HL-60 (cell line): ENCODE measurements around the gene FAM118A.

ENCODE experiments used
- POLR2AphosphoS5 ChIP-seq: IDR thresholded peaks from 2 replicates; pipeline ENCODE4 v1.6.1; 2012; ENCODE audit warnings: low read depth
- TF ChIP-seq, protein P1 (sequence below): IDR thresholded peaks from one replicate; pipeline ENCODE4 v1.5.1; 2011; ENCODE audit warnings: low read length, control low read depth, inconsistent platforms; ENCODE audit not compliant: insufficient read depth

DNA sequence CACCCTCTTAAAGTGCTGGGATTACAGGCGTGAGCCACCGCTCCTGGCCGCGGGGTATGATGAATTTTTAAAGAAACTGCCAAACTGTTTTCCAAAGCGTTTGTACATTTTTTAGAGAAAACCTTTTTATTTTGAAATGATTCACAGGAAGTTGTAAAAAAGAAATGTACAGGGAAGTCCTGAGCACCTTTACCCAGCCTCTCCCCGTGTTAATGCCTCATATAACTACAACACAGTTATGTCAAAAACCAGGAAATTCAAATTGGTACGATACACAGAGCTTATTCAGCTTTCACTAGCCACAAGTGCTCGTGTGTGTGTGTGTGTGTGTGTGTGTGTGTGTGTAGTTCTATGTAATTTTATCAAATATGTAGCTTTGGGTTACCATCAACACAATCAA, 7.0 kb upstream of the FAM118A start:
- TF ChIP-seq, protein P1, sequence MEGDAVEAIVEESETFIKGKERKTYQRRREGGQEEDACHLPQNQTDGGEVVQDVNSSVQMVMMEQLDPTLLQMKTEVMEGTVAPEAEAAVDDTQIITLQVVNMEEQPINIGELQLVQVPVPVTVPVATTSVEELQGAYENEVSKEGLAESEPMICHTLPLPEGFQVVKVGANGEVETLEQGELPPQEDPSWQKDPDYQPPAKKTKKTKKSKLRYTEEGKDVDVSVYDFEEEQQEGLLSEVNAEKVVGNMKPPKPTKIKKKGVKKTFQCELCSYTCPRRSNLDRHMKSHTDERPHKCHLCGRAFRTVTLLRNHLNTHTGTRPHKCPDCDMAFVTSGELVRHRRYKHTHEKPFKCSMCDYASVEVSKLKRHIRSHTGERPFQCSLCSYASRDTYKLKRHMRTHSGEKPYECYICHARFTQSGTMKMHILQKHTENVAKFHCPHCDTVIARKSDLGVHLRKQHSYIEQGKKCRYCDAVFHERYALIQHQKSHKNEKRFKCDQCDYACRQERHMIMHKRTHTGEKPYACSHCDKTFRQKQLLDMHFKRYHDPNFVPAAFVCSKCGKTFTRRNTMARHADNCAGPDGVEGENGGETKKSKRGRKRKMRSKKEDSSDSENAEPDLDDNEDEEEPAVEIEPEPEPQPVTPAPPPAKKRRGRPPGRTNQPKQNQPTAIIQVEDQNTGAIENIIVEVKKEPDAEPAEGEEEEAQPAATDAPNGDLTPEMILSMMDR = no peak
- no peak for TF ChIP-seq POLR2AphosphoS5
